Esophagus muscularis mucosa (tissue), 4 donors: ENCODE measurements around the gene PTCHD1. TPM values are rescaled to one million over a fixed set of nuclear protein-coding genes. Genes with fewer than 3 reads are reported as not detected.

Source experiments
- DNase-seq: peaks from one replicate; pipeline ENCODE4 v3.0.0-alpha.2; 2017; ENCODE audit errors: extremely low spot score
- H3K27ac ChIP-seq, 4 donors: fragments of 200-600 bp; sonication (generic); replicated peaks in 1 of 4; 1 replicate in 3 of 4; 2 replicates in 1 of 4; pipeline ENCODE4 v1.5.1; 2016 to 2019; ENCODE audit warnings: mild to moderate bottlenecking in 1 of 4
- H3K27me3 ChIP-seq, 4 donors: fragments of 200-600 bp; sonication (generic); one replicate each; pipeline versions ENCODE4 v1.5.1 to v1.6.0; 2016 to 2019
- H3K36me3 ChIP-seq, 4 donors: fragments of 200-600 bp; sonication (generic); one replicate each; pipeline ENCODE4 v1.5.1; 2016 to 2019
- H3K4me1 ChIP-seq, 4 donors: fragments of 200-600 bp; sonication (generic); one replicate each; pipeline ENCODE4 v1.5.1; 2016 to 2019
- H3K4me3 ChIP-seq, 4 donors: fragments of 200-600 bp; sonication (generic); 1 replicate in 2 of 4; 2 replicates in 2 of 4; pipeline ENCODE4 v1.5.1; 2016 to 2019; ENCODE audit warnings: mild to moderate bottlenecking in 4 of 4, moderate library complexity in 1 of 4
- H3K9me3 ChIP-seq, 4 donors: fragments of 200-600 bp; sonication (generic); 1 replicate in 3 of 4; 2 replicates in 1 of 4; pipeline ENCODE4 v1.5.1; 2016 to 2019
- CTCF ChIP-seq, 3 experiments: fragments of 200-600 bp in 2 of 3; fragments of 450-650 bp in 1 of 3; sonication (generic) in 2 of 3; IDR thresholded peaks; one replicate each; pipeline ENCODE4 v1.5.1; 2017 to 2019; ENCODE audit warnings: antibody characterized with exemption in 3 of 3, mild to moderate bottlenecking in 2 of 3, moderate library complexity in 1 of 3
- EP300 ChIP-seq: sonication (generic); formaldehyde crosslinking; IDR thresholded peaks from one replicate; pipeline ENCODE4 v1.6.1; 2017; ENCODE audit warnings: antibody characterized with exemption
- POLR2A ChIP-seq: fragments of 450-650 bp; IDR thresholded peaks from one replicate; pipeline ENCODE4 v1.6.1; 2017; ENCODE audit warnings: antibody characterized with exemption, moderate library complexity, mild to moderate bottlenecking, low read depth
- POLR2AphosphoS5 ChIP-seq, 2 donors: sonication (generic); formaldehyde crosslinking; IDR thresholded peaks; one replicate each; pipeline ENCODE4 v1.6.1; 2017; ENCODE audit warnings: antibody characterized with exemption in 2 of 2
- WGBS: methylation state at CpG from one replicate; pipeline ENCODE4 v1.1.5; 2018; 5-methylcytosine and 5-hydroxymethylcytosine counted together
- intact Hi-C: fragments of 100-400 bp; cut with DNase I; formaldehyde crosslinking; loops from one replicate; pipeline ENCODE4 v1.15.1; 2023
- total RNA-seq, 4 donors: library from RNA; depleted of rRNA; stranded (reverse); fragments of >200 nt; gene quantifications; one replicate each; pipeline versions ENCODE4 v1.1.0 to v1.2.1, GENCODE V29; 2016

PTCHD1 gene
- total RNA-seq, 4 donors from 2014 or later = 5.8 to 9.1 (median 8.0) TPM

GRCh38 chrX:23366914-23367313 is 32.3 kb downstream of the PTCHD1 start:
- Histone ChIP-seq H3K4me3 (no peak overlapping the region), H3K27me3 (no peaks in the 10 kb centered on the region), H3K27ac (no peak overlapping the region), H3K36me3 (no peaks in the 10 kb centered on the region), H3K4me1 (no peaks in the 10 kb centered on the region), H3K9me3 (no peaks in the 10 kb centered on the region)
- no peak for DNase-seq
- TF ChIP-seq POLR2AphosphoS5 (IDR thresholded peaks at IDR 0.05) (no peak), EP300 (no peak), CTCF (IDR thresholded peaks at IDR 0.05) (no peak), POLR2A (no peak)
- 81% methylated on average over 4 of the region's 4 CpGs for WGBS
- intact Hi-C loops = no loop called here

- WGBS = 67% methylated on average over 6 of the region's 6 CpGs
- no peak for TF ChIP-seq CTCF (IDR thresholded peaks at IDR 0.05)
- no peak for TF ChIP-seq POLR2AphosphoS5 (IDR thresholded peaks at IDR 0.05)
- TF ChIP-seq POLR2A = no peak
- no peak for TF ChIP-seq EP300
- DNase-seq = no peak
- H3K4me1 ChIP-seq = peaks cover 0 to 19% (median 19%) of the 10 kb centered on the region in 4 donors
- H3K4me3 ChIP-seq = no peak overlapping the region
- no peaks in the 10 kb centered on the region for H3K9me3 ChIP-seq
- no peak overlapping the region for H3K27ac ChIP-seq
- no peaks in the 10 kb centered on the region for H3K36me3 ChIP-seq
- intact Hi-C loops = no loop called here
- H3K27me3 ChIP-seq = no peaks in the 10 kb centered on the region
These were observed 34.4 kb downstream of the PTCHD1 start for GRCh38 chrX:23369027-23369426.

DNA sequence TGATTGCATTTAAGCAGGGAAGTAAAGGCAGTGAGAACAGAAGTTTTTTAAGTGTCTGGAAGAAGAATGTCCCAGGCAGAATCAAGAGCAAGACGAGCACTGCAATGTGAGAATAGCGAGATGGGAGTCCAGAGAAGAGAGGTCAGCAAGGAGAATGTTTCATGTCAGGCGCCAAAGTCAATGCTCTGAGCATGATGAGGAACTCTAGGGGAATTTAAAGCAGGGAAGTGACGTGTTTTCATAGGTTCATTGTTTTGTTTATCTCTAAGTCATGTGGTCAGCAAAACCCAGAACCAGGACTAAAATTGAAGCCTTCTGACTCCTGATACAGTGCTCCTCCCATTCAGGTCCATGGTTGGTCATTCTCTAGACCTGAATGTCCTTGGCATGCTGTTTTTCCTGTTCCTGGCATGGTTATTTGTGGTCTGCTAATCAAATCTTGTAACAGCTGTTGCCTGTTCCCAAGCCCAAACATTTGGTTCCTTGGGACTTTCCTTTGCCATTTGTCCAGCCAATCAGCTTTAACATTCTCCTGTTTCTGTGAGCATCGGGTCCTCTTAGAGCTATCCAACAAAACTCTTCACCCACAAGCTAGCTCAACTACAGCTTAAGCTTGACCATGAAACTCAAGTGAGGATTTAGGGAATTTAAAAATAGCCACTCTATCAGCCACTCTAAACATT is 37.7 kb downstream of the PTCHD1 start:
- Histone ChIP-seq H3K4me1 (peaks cover 0 to 27% (median 25%) of the 10 kb centered on the region in 4 donors), H3K4me3 (no peak overlapping the region), H3K9me3 (no peaks in the 10 kb centered on the region), H3K27ac (peak overlapping the region; percentile 34 to 63 (median 47)), H3K27me3 (no peaks in the 10 kb centered on the region), H3K36me3 (no peaks in the 10 kb centered on the region)
- intact Hi-C loops = no loop called here
- TF ChIP-seq EP300 = no peak
- no peak for TF ChIP-seq POLR2A
- TF ChIP-seq CTCF (IDR thresholded peaks at IDR 0.05) = no peak
- TF ChIP-seq POLR2AphosphoS5 (IDR thresholded peaks at IDR 0.05) = no peak
- no peak for DNase-seq
- WGBS = 62% methylated on average over 5 of the region's 5 CpGs

DNA sequence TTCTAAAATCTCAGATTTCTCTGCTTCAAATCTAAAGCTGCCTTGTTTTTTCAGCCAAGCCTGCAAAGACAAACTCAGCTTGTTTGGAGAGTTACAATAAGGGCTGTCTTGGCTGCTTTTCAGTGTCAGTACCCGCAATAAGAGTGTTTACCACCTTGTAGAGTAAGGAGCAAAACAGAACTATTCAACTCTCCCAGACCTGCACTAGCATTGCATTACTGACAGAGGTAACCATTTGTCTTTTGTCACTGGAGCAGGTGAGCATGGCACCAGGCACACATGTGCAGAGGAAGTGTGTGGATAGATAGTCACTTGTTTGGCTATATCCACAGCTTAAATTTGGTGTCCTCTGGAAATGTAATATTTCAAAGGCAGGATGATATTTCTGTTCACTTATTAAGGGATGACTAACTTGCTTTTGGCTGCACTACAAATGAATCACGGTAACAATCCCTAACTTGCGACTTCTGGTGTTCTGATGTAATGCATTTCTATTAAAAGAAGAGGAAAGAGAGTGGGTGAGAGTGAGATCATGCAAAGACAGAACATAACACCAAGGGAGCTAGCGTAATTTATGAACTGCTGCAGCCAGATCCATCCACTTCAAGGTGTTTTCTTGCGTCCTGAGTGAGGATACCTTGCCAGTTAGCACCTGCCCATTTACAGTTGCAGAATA is 38.6 kb downstream of the PTCHD1 start:
- no peak for DNase-seq
- intact Hi-C loops = no loop called here
- H3K9me3 ChIP-seq = no peaks in the 10 kb centered on the region
- WGBS = 38% methylated on average over 5 of the region's 5 CpGs
- H3K4me1 ChIP-seq = peaks cover 0 to 27% (median 25%) of the 10 kb centered on the region in 4 donors
- no peak overlapping the region for H3K4me3 ChIP-seq
- TF ChIP-seq EP300 (no peak), POLR2A (no peak), CTCF (IDR thresholded peaks at IDR 0.05) (no peak), POLR2AphosphoS5 (IDR thresholded peaks at IDR 0.05) (no peak)
- peak overlapping the region; percentile 44 to 63 (median 47) for H3K27ac ChIP-seq
- H3K27me3 ChIP-seq = no peaks in the 10 kb centered on the region
- no peaks in the 10 kb centered on the region for H3K36me3 ChIP-seq
